ENCODE measurements around the gene NAP1L5. TPM values are rescaled to one million over a fixed set of nuclear protein-coding genes. Genes with fewer than 3 reads are reported as not detected.

The NAP1L5 gene
- total and polyA plus RNA-seq, 9 of the 15 experiments (the other 6 are each of a cell fraction or from before 2014, with no cell fraction given): 2.4 to 10.6 (median 7.0) TPM

DNA sequence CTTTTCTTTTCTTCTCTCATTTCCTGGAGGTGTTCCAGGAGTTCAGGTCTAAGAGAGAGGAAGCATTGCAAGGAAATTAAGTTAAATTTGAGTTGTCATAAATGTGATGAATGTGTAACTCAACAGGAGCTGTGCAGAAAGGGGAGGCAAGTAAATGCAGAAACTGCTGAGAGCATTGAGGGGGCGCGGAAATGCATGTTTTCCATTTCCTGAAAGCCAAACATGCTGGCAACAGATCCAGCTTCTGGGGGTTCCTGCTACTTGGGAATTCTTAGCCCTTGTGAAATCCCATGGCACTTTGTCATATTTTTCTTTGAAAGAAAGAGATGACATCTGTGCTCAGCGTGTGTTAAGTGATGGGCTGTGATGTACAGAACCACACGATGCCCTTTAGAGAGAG is 33.8 kb upstream of the NAP1L5 start:
- ChIA-PET CTCF (ENCODE audit: low intra/inter-chr PET ratio) (no interaction called here), POLR2A (no interaction called here)
- Histone ChIP-seq H3K4me1 (replicated peaks in 1 of 2; ENCODE audit: control insufficient read depth in 2 of 2, insufficient read depth in 2 of 2, low read length in 2 of 2) (peaks cover 0 to 2% of the 10 kb centered on the region in 2 experiments; a peak in 1 of 5 replicates), H3K4me3 (no peak overlapping the region), H3K4me2 (ENCODE audit: insufficient read depth, low read length) (no peak overlapping the region), H3K27me3 (ENCODE audit: control insufficient read depth in 2 of 2, insufficient read depth in 2 of 2, low read length in 2 of 2) (no peaks in the 10 kb centered on the region), H3K9ac (ENCODE audit: insufficient read depth in 1 of 2, low read depth in 2 of 2, low read length in 2 of 2) (no peak overlapping the region), H3K27ac (ENCODE audit: extremely low read depth, low read depth, low read length) (no peak overlapping the region), H3K9me3 (replicated peaks; ENCODE audit: control insufficient read depth, insufficient read depth, low read depth, low read length) (no peaks in the 10 kb centered on the region), H4K20me1 (replicated peaks; ENCODE audit: control insufficient read depth, insufficient read depth, low read length) (no peaks in the 10 kb centered on the region), H3K79me2 (ENCODE audit: control insufficient read depth, insufficient read depth, low read length) (no peaks in the 10 kb centered on the region), H3K9me1 (ENCODE audit: control insufficient read depth, insufficient read depth, low read length) (no peaks in the 10 kb centered on the region), H3K36me3 (ENCODE audit: control insufficient read depth, insufficient read depth, low read length) (peaks cover 58% of the 10 kb centered on the region; the same call in 2 of the 3 replicates), H2AFZ (ENCODE audit: low read depth, low read length) (no peak overlapping the region)
- in situ Hi-C loops (cut with MboI): no loop called here
- WGBS (ENCODE audit: insufficient coverage, low coverage, missing lambda C conversion rate): 83% methylated on average over 2 of the region's 4 CpGs
- DNase-seq (ENCODE audit: extremely low read depth in 1 of 4, low spot score in 3 of 4) (no peak), ATAC-seq (no peak), FAIRE-seq (no peak)
- intact Hi-C loops (cut with micrococcal nuclease): no loop called here
- TF ChIP-seq, protein P1, sequence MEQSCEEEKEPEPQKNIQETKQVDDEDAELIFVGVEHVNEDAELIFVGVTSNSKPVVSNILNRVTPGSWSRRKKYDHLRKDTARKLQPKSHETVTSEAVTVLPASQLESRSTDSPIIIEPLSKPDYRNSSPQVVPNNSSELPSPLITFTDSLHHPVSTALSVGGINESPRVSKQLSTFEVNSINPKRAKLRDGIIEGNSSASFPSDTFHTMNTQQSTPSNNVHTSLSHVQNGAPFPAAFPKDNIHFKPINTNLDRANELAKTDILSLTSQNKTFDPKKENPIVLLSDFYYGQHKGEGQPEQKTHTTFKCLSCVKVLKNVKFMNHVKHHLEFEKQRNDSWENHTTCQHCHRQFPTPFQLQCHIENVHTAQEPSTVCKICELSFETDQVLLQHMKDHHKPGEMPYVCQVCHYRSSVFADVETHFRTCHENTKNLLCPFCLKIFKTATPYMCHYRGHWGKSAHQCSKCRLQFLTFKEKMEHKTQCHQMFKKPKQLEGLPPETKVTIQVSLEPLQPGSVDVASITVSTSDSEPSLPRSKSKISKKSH (CRISPR knock-in tag; IDR thresholded peaks at IDR 0.05): no peak
- TF ChIP-seq CREBBP (IDR thresholded peaks at IDR 0.05; ENCODE audit: low read depth, low read length) (no peak), GATA2 (CRISPR knock-in tag; IDR thresholded peaks at IDR 0.05) (no peak), NFIC (IDR thresholded peaks at IDR 0.05) (no peak), ZC3H11A (IDR thresholded peaks at IDR 0.05; ENCODE audit: low read depth, low read length) (no peak), RFX5 (IDR thresholded peaks at IDR 0.05; ENCODE audit: low read depth, low read length) (no peak)
- BruUV-seq (replicated peaks): no TSS peak

Measured in K562 (cell line).